Measurements from ENCODE around the gene MACROD1.
A peak's percentile ranks its signal among the peaks of the same experiment; 100 is the strongest.

The MACROD1 gene

GRCh38 chr11:64156235-64157011 lies 9.5 kb downstream of the MACROD1 start:
- no peak for TF ChIP-seq Cebpa-rat (IDR thresholded peaks at IDR 0.05)
- Histone ChIP-seq H3K4me2 (no peak overlapping the region), H3K27ac (no peak overlapping the region), H4K20me1 (peaks cover 89% of the 10 kb centered on the region), H3K36me3 (peaks cover 42% of the 10 kb centered on the region), H3K27me3 (no peaks in the 10 kb centered on the region), H3K9ac (no peak overlapping the region), H3K4me1 (peaks cover 17% of the 10 kb centered on the region), H3K4me3 (no peak overlapping the region), H3K9me3 (no peaks in the 10 kb centered on the region)

DNA sequence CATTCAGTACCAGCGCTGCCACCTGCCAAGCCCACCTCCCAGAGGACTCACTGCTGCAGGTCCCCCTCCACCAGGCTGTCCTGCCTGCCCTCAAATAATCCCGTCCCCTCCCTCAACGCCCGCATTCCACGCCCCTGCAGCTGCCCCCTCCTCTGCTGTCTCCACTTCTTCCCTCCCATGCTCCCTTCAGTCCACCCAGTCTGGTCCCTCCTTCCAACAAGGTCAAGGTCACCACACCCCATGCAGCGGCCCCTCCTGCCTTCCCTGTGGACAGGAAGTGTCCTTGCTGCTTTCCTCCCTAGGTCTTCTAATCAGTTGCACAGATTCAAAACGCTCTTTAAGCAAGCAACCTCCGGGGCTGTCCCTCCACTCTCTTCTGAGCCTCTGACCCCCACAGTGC lies 12.1 kb downstream of the MACROD1 start:
- Histone ChIP-seq H3K9ac (no peak overlapping the region), H3K4me2 (no peak overlapping the region), H4K20me1 (peaks cover 96% of the 10 kb centered on the region), H3K4me1 (peaks cover 17% of the 10 kb centered on the region), H3K4me3 (no peak overlapping the region), H3K27ac (no peak overlapping the region), H3K36me3 (peaks cover 60% of the 10 kb centered on the region), H3K9me3 (no peaks in the 10 kb centered on the region), H3K27me3 (no peaks in the 10 kb centered on the region)
- TF ChIP-seq Cebpa-rat (IDR thresholded peaks at IDR 0.05): no peak

GRCh38 chr11:64152841-64153691 lies 12.8 kb downstream of the MACROD1 start:
- TF ChIP-seq Cebpa-rat (IDR thresholded peaks at IDR 0.05): no peak
- Histone ChIP-seq H3K9ac (no peak overlapping the region), H3K4me1 (peaks cover 24% of the 10 kb centered on the region), H3K27me3 (no peaks in the 10 kb centered on the region), H3K36me3 (peaks cover 54% of the 10 kb centered on the region), H3K27ac (no peak overlapping the region), H4K20me1 (peaks cover 96% of the 10 kb centered on the region), H3K4me2 (peak overlapping the region; percentile 49), H3K9me3 (no peaks in the 10 kb centered on the region), H3K4me3 (no peak overlapping the region)

- Histone ChIP-seq H3K27me3 (no peaks in the 10 kb centered on the region), H3K36me3 (peaks cover 47% of the 10 kb centered on the region), H3K4me1 (peaks cover 35% of the 10 kb centered on the region), H3K9me3 (no peaks in the 10 kb centered on the region), H3K9ac (no peak overlapping the region), H3K4me2 (no peak overlapping the region), H4K20me1 (peaks cover 96% of the 10 kb centered on the region), H3K27ac (no peak overlapping the region), H3K4me3 (no peak overlapping the region)
- no peak for TF ChIP-seq Cebpa-rat (IDR thresholded peaks at IDR 0.05)
These were observed 14.6 kb downstream of the MACROD1 start for GRCh38 chr11:64151337-64151736.

- Histone ChIP-seq H4K20me1 (peaks cover 99% of the 10 kb centered on the region), H3K4me1 (peaks cover 42% of the 10 kb centered on the region), H3K27me3 (no peaks in the 10 kb centered on the region), H3K9ac (no peak overlapping the region), H3K4me3 (no peak overlapping the region), H3K9me3 (no peaks in the 10 kb centered on the region), H3K36me3 (peaks cover 45% of the 10 kb centered on the region), H3K4me2 (no peak overlapping the region), H3K27ac (0 out of 2 replicates have a peak overlapping the region, but pooled peaks have one; percentile 2)
- no peak for TF ChIP-seq Cebpa-rat (IDR thresholded peaks at IDR 0.05)
These were observed 15.3 kb downstream of the MACROD1 start for GRCh38 chr11:64150481-64151239.

GRCh38 chr11:64150051-64150450 lies 15.9 kb downstream of the MACROD1 start:
- Histone ChIP-seq H3K4me1 (peaks cover 48% of the 10 kb centered on the region), H3K27me3 (no peaks in the 10 kb centered on the region), H3K27ac (no peak overlapping the region), H3K9me3 (no peaks in the 10 kb centered on the region), H3K4me2 (no peak overlapping the region), H3K36me3 (peaks cover 40% of the 10 kb centered on the region), H3K4me3 (no peak overlapping the region), H3K9ac (no peak overlapping the region), H4K20me1 (peaks cover 99% of the 10 kb centered on the region)
- TF ChIP-seq Cebpa-rat (IDR thresholded peaks at IDR 0.05): no peak

DNA sequence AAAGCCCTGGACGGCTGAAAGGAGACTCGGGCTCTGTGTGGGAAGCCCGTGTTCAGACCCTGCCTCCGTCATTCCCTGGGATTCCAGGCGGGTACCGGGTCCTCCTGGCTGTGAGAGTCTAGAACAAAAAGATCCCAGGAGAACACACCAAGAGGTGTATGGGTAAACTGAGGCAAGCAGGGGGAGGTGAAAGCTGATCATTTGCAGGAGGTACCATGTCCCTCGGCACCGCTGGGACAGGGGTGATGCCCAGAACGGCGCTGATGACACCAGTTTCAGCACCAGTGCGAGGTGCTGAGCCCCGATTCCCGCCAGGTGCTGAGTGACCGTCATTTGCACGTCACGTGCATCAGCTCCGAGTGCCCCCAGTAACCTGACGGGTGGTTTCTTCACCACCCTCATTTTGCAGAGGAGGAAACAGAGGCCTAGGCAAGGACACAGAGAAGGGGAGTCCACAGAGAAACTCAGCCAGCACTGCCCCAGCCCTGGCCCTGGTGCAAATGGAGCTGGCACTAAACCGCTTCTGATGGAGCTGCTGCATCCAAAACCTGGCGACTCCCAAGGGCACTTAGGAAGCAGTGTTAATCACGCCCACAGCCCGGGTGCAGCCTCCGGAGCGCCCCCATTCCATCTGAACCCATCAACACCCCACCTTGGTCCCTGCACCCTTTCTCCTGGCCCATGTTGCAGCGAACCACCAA lies 16.8 kb downstream of the MACROD1 start:
- H3K4me1 ChIP-seq: peaks cover 51% of the 10 kb centered on the region
- no peak for TF ChIP-seq Cebpa-rat (IDR thresholded peaks at IDR 0.05)
- no peak overlapping the region for H3K4me2 ChIP-seq
- H3K27me3 ChIP-seq: no peaks in the 10 kb centered on the region
- no peak overlapping the region for H3K4me3 ChIP-seq
- peaks cover 99% of the 10 kb centered on the region for H4K20me1 ChIP-seq
- no peak overlapping the region for H3K9ac ChIP-seq
- no peaks in the 10 kb centered on the region for H3K9me3 ChIP-seq
- peaks cover 47% of the 10 kb centered on the region for H3K36me3 ChIP-seq
- H3K27ac ChIP-seq: no peak overlapping the region

GRCh38 chr11:64148226-64148916 lies 17.5 kb downstream of the MACROD1 start:
- no peak overlapping the region for H3K4me3 ChIP-seq
- peaks cover 99% of the 10 kb centered on the region for H4K20me1 ChIP-seq
- H3K36me3 ChIP-seq: peaks cover 48% of the 10 kb centered on the region
- no peaks in the 10 kb centered on the region for H3K27me3 ChIP-seq
- H3K27ac ChIP-seq: peak overlapping the region; percentile 35; the same call in 1 of the 2 replicates
- H3K9ac ChIP-seq: no peak overlapping the region
- H3K9me3 ChIP-seq: no peaks in the 10 kb centered on the region
- TF ChIP-seq Cebpa-rat (IDR thresholded peaks at IDR 0.05): no peak
- H3K4me2 ChIP-seq: peak overlapping the region; percentile 37
- H3K4me1 ChIP-seq: peaks cover 51% of the 10 kb centered on the region
